HepG2 (cell line): ENCODE results near the gene MYO1B. TPM values are rescaled to one million over a fixed set of nuclear protein-coding genes. Genes with fewer than 3 reads are reported as not detected.

ENCODE experiments used
- AHR ChIP-seq: IDR thresholded peaks from 2 replicates; pipeline ENCODE4 v1.6.1; 2018; ENCODE audit warnings: missing genetic modification reagents, missing compliant biosample characterization
- ASH2L ChIP-seq: fragments of 300-600, 200-600 bp; sonication (generic); IDR thresholded peaks from 2 replicates; pipeline ENCODE4 v1.7.0; 2017; ENCODE audit warnings: low read depth, mild to moderate bottlenecking, moderate library complexity, mixed read lengths, low read length; ENCODE audit not compliant: insufficient read length
- CBX2 ChIP-seq, 2 experiments: fragments of 200-600 bp in 1 of 2; sonication (generic); formaldehyde crosslinking in 1 of 2; IDR thresholded peaks; 2 replicates each; pipeline versions ENCODE4 v1.7.0 to v1.8.1; 2018 to 2022; ENCODE audit warnings: low read depth in 2 of 2, low read length in 1 of 2, mild to moderate bottlenecking in 1 of 2, missing genetic modification reagents in 1 of 2
- CBX5 ChIP-seq: sonication (generic); formaldehyde crosslinking; IDR thresholded peaks from 2 replicates; pipeline ENCODE4 v1.4.0; 2020; ENCODE audit warnings: missing genetic modification reagents, borderline replicate concordance
- DNMT1 ChIP-seq: sonication (generic); formaldehyde crosslinking; IDR thresholded peaks from 2 replicates; pipeline ENCODE4 v1.5.1; 2020; ENCODE audit warnings: mild to moderate bottlenecking, missing genetic modification reagents
- FOSL1 ChIP-seq: sonication (generic); formaldehyde crosslinking; IDR thresholded peaks from 2 replicates; pipeline ENCODE4 v1.9.0; 2021; ENCODE audit warnings: missing genetic modification reagents, borderline replicate concordance
- JUND ChIP-seq: sonication (generic); formaldehyde crosslinking; IDR thresholded peaks from 2 replicates; pipeline ENCODE4 v1.8.0; 2022; ENCODE audit warnings: mild to moderate bottlenecking, missing genetic modification reagents
- MAF1 ChIP-seq: sonication (generic); formaldehyde crosslinking; IDR thresholded peaks from 2 replicates; pipeline ENCODE4 v1.5.0; 2020; ENCODE audit warnings: missing genetic modification reagents, borderline replicate concordance
- MEF2D ChIP-seq: sonication (generic); formaldehyde crosslinking; IDR thresholded peaks from 2 replicates; pipeline ENCODE4 v1.5.1; 2020; ENCODE audit warnings: mild to moderate bottlenecking, missing genetic modification reagents
- NR2C2 ChIP-seq: sonication (generic); formaldehyde crosslinking; IDR thresholded peaks from 2 replicates; pipeline ENCODE4 v1.4.0; 2020; ENCODE audit warnings: missing genetic modification reagents, mild to moderate bottlenecking, moderate library complexity, borderline replicate concordance
- PLRG1 ChIP-seq: fragments of 450-650 bp; conservative IDR thresholded peaks from 2 replicates; pipeline ENCODE4 v1.6.1; 2016
- PREB ChIP-seq: sonication (generic); formaldehyde crosslinking; IDR thresholded peaks from 2 replicates; pipeline ENCODE4 v1.4.0; 2020; ENCODE audit warnings: missing genetic modification reagents
- SMAD3 ChIP-seq: sonication (generic); formaldehyde crosslinking; IDR thresholded peaks from 2 replicates; pipeline ENCODE4 v1.4.0; 2020; ENCODE audit warnings: missing genetic modification reagents
- ZKSCAN1 ChIP-seq: fragments of 150-350 bp; IDR thresholded peaks from 2 replicates; pipeline ENCODE4 v1.6.1; 2014; ENCODE audit warnings: low read length
- ZMYM4 ChIP-seq: sonication (generic); formaldehyde crosslinking; IDR thresholded peaks from 2 replicates; pipeline ENCODE4 v1.8.1; 2023; ENCODE audit warnings: mild to moderate bottlenecking, missing genetic modification reagents
- ZNF367 ChIP-seq: sonication (generic); formaldehyde crosslinking; IDR thresholded peaks from 2 replicates; pipeline ENCODE4 v1.4.0; 2020; ENCODE audit warnings: missing genetic modification reagents, borderline replicate concordance
- ZNF543 ChIP-seq: sonication (generic); formaldehyde crosslinking; IDR thresholded peaks from 2 replicates; pipeline ENCODE4 v1.4.0; 2020; ENCODE audit warnings: mild to moderate bottlenecking, missing genetic modification reagents
- ZNF549 ChIP-seq: sonication (generic); formaldehyde crosslinking; IDR thresholded peaks from 2 replicates; pipeline ENCODE4 v1.5.0; 2020; ENCODE audit warnings: missing genetic modification reagents
- ZNF790 ChIP-seq: sonication (generic); formaldehyde crosslinking; IDR thresholded peaks from 2 replicates; pipeline ENCODE4 v1.8.0; 2022; ENCODE audit warnings: missing genetic modification reagents, mild to moderate bottlenecking, borderline replicate concordance
- ZNF792 ChIP-seq: IDR thresholded peaks from 2 replicates; pipeline ENCODE4 v1.6.1; 2016
- polyA plus RNA-seq, 8 experiments: library from polyadenylated mRNA; depleted of rRNA in 3 of 8; stranded (reverse) in 7 of 8; unstranded in 1 of 8; fragments of >200 nt; fragmentation: Illumina TruSeq in 4 of 8; extraction: Trizol in 4 of 8; gene quantifications; 2 replicates each; pipeline versions ENCODE4 v1.2.1 to v1.2.3, GENCODE V29; 2011 to 2016; ENCODE audit warnings: low read depth in 4 of 8, missing spikeins in 1 of 8, mixed read lengths in 1 of 8; ENCODE audit not compliant: insufficient read depth in 1 of 8
- total RNA-seq, 5 experiments: library from RNA; depleted of rRNA; stranded (reverse); fragments of >200 nt; fragmentation: Illumina TruSeq; extraction: Trizol; gene quantifications; 2 replicates each; pipeline ENCODE4 v1.2.3, GENCODE V29; 2016; ENCODE audit warnings: low read depth in 1 of 5
- TF ChIP-seq, protein P1 (sequence below): sonication (generic); formaldehyde crosslinking; conservative IDR thresholded peaks from 2 replicates; pipeline ENCODE4 v1.8.0; 2022; ENCODE audit warnings: mild to moderate bottlenecking, moderate library complexity, missing genetic modification reagents
- TF ChIP-seq, protein P2 (sequence below): sonication (generic); formaldehyde crosslinking; IDR thresholded peaks from 2 replicates; pipeline ENCODE4 v1.4.0; 2020; ENCODE audit warnings: mild to moderate bottlenecking, missing genetic modification reagents
- TF ChIP-seq, protein P3 (sequence below): sonication (generic); formaldehyde crosslinking; IDR thresholded peaks from 2 replicates; pipeline ENCODE4 v1.4.0; 2020; ENCODE audit warnings: missing genetic modification reagents
- TF ChIP-seq, protein P4 (sequence below): sonication (generic); formaldehyde crosslinking; IDR thresholded peaks from 2 replicates; pipeline ENCODE4 v1.8.1; 2023; ENCODE audit warnings: mild to moderate bottlenecking, missing genetic modification reagents, borderline replicate concordance

Gene MYO1B
- total and polyA plus RNA-seq, 2 of the 13 experiments (the other 11 are each of a cell fraction or from before 2014, with no cell fraction given), result 36.9 to 89.8 TPM

GRCh38 chr2:191245869-191246531, 796 bp downstream of the MYO1B start (continued):
- TF ChIP-seq, protein P1, sequence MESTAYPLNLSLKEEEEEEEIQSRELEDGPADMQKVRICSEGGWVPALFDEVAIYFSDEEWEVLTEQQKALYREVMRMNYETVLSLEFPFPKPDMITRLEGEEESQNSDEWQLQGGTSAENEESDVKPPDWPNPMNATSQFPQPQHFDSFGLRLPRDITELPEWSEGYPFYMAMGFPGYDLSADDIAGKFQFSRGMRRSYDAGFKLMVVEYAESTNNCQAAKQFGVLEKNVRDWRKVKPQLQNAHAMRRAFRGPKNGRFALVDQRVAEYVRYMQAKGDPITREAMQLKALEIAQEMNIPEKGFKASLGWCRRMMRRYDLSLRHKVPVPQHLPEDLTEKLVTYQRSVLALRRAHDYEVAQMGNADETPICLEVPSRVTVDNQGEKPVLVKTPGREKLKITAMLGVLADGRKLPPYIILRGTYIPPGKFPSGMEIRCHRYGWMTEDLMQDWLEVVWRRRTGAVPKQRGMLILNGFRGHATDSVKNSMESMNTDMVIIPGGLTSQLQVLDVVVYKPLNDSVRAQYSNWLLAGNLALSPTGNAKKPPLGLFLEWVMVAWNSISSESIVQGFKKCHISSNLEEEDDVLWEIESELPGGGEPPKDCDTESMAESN (CRISPR knock-in tag), result peak; percentile 82
- TF ChIP-seq CBX2 (IDR thresholded peaks at IDR 0.05; ENCODE audit: low read depth, low read length), result no peak
- no peak for TF ChIP-seq CBX2 (CRISPR knock-in tag; IDR thresholded peaks at IDR 0.05; ENCODE audit: low read depth)
- TF ChIP-seq, protein P2, sequence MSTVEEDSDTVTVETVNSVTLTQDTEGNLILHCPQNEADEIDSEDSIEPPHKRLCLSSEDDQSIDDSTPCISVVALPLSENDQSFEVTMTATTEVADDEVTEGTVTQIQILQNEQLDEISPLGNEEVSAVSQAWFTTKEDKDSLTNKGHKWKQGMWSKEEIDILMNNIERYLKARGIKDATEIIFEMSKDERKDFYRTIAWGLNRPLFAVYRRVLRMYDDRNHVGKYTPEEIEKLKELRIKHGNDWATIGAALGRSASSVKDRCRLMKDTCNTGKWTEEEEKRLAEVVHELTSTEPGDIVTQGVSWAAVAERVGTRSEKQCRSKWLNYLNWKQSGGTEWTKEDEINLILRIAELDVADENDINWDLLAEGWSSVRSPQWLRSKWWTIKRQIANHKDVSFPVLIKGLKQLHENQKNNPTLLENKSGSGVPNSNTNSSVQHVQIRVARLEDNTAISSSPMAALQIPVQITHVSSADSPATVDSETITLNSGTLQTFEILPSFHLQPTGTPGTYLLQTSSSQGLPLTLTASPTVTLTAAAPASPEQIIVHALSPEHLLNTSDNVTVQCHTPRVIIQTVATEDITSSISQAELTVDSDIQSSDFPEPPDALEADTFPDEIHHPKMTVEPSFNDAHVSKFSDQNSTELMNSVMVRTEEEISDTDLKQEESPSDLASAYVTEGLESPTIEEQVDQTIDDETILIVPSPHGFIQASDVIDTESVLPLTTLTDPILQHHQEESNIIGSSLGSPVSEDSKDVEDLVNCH (CRISPR knock-in tag), result no peak
- TF ChIP-seq PREB (CRISPR knock-in tag), result no peak
- no peak for TF ChIP-seq DNMT1
- TF ChIP-seq MEF2D (CRISPR knock-in tag), result peak; percentile 87
- TF ChIP-seq SMAD3 (CRISPR knock-in tag), result no peak
- TF ChIP-seq ZMYM4 (CRISPR knock-in tag), result peak; percentile 83; the same call in 1 of the 2 replicates
- peak; percentile 78; the same call in 1 of the 2 replicates for TF ChIP-seq CBX5 (CRISPR knock-in tag)
- TF ChIP-seq AHR (CRISPR knock-in tag), result peak; percentile 76; the same call in 1 of the 2 replicates
- TF ChIP-seq FOSL1 (CRISPR knock-in tag), result no peak
- TF ChIP-seq ASH2L, result peak; percentile 92
- TF ChIP-seq ZNF543, result peak; percentile 79; the same call in 1 of the 2 replicates
- TF ChIP-seq, protein P3, sequence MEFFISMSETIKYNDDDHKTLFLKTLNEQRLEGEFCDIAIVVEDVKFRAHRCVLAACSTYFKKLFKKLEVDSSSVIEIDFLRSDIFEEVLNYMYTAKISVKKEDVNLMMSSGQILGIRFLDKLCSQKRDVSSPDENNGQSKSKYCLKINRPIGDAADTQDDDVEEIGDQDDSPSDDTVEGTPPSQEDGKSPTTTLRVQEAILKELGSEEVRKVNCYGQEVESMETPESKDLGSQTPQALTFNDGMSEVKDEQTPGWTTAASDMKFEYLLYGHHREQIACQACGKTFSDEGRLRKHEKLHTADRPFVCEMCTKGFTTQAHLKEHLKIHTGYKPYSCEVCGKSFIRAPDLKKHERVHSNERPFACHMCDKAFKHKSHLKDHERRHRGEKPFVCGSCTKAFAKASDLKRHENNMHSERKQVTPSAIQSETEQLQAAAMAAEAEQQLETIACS (CRISPR knock-in tag), result no peak; the same call in 1 of the 2 replicates
- TF ChIP-seq NR2C2, result peak; percentile 33; the same call in 1 of the 2 replicates
- TF ChIP-seq ZNF792 (CRISPR knock-in tag), result peak; percentile 91; the same call in 1 of the 2 replicates
- peak; percentile 84; the same call in 1 of the 2 replicates for TF ChIP-seq ZNF790
- no peak for TF ChIP-seq MAF1 (CRISPR knock-in tag)
- TF ChIP-seq, protein P4, sequence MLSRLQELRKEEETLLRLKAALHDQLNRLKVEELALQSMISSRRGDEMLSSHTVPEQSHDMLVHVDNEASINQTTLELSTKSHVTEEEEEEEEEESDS (CRISPR knock-in tag), result no peak
- TF ChIP-seq ZNF367 (CRISPR knock-in tag), result no peak
- no peak for TF ChIP-seq ZKSCAN1
- no peak for TF ChIP-seq PLRG1
- no peak for TF ChIP-seq ZNF549 (CRISPR knock-in tag)
- peak; percentile 51 for TF ChIP-seq JUND (CRISPR knock-in tag)
